Non-pigmented ciliary epithelial cell (primary cell): ENCODE measurements around the gene TCF21.
"Not testable (repeated sequence)": the region's sequence is repeated elsewhere in the genome, so short reads cannot be mapped to it uniquely, and the experiment has no call there.

ENCODE experiments used
- DNase-seq: peaks from one replicate; pipeline ENCODE4 v3.0.0-alpha.2; 2010; ENCODE audit warnings: low read depth

TCF21 gene

DNA sequence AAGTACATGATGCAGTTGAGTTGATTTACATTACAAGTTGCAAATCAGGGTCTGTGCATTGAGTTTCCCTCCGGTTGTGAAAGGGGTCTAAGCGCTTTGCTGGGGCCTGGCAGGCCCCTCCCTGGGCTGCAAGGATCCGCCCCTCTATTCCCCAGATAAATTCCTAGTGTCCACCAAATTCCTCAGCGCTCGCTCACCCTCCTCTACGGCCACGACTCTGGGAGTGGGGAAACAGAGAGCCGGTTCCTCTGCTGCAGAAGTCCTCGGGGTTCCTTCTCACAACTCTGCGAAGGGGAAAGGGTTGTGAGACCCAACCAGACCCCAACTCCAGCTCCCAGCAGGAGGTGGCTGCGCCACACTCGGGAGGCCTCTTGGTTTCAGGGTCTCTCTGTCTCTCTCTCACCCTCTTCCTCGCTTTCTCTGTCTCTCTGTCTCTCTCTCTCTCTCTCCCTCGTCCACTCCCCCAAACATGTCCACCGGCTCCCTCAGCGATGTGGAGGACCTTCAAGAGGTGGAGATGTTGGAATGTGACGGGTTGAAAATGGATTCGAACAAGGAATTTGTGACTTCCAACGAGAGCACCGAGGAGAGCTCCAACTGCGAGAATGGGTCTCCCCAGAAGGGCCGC, at the start of gene TCF21:
Gene TCF21 (plus strand): TSS at position 185 of the 628 bp plus-strand sequence. CDS start 285 bp downstream, at position 470.
- DNase-seq = peak; percentile 35

DNA sequence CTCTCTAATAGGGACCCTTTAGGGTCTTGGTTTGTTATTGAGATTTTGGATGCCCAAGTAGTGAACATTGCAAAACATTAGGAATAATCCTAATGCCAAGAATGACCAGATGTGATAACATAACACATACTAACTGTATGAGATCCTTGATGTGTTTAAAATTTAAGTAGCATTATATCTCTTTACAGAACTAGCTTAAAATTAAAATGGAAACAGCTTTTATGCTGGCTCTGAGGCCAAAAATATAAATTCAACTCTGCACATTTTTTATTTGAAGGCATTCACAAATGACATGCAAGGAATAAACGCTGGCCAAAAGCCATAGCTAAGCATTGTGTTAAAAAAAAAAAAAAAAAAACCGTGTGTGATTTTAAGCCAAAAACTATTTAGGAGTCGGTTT, 47.7 kb upstream of the TCF21 start:
- no peak for DNase-seq

DNA sequence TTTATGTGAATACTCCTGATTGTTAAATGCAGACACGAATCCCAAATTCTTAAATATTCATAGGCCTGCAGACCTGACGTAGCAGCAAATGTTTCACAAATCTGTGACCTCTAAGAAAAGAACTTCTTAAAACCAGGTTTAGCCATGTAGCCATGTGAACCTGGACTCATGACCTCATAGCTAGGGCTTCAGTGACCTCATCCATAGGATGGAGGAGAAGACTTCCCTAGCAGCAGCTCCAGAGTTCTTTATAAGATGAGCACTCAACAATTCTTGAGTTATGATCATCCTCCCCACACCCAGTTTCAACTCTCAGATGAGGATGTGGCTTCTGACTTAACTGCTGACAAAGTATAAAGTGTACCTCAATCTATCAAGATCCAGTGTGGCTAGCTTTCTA, 45.8 kb upstream of the TCF21 start:
- no peak for DNase-seq

DNA sequence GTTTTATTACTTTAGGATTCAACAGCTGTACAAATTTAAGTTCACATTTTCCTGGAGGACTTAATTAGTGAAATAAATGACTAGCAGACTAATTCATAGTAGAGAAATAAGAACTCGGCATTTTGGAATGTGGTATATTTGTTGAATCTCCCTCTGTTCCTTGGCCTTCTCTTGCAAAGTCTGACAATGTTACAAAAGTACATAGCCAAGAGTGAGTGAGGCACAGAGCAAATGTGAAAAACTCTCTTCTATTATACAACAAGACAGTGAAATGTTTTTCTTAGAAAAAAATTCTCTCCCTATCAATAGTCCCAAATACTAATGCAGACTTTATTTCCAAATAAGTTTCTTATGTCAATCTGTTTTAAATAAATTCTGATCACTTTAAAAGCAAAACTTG, 44.2 kb upstream of the TCF21 start:
- no peak for DNase-seq

DNA sequence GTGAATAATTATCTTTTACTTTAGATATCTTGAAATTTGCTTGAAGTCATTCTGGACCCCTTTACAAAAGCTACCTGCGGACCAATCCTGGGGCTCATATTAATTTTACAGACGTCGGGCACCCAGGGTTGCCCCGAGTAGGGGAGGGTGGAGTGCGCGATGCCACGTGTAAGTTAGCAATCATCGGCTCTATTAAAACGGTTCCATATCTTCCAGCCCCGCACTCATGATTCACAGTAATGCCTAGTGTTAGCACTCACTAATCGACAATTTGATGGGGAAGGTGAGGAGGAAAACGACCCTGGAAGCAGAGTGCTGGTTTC, 34.9 kb upstream of the TCF21 start:
- no peak for DNase-seq

DNA sequence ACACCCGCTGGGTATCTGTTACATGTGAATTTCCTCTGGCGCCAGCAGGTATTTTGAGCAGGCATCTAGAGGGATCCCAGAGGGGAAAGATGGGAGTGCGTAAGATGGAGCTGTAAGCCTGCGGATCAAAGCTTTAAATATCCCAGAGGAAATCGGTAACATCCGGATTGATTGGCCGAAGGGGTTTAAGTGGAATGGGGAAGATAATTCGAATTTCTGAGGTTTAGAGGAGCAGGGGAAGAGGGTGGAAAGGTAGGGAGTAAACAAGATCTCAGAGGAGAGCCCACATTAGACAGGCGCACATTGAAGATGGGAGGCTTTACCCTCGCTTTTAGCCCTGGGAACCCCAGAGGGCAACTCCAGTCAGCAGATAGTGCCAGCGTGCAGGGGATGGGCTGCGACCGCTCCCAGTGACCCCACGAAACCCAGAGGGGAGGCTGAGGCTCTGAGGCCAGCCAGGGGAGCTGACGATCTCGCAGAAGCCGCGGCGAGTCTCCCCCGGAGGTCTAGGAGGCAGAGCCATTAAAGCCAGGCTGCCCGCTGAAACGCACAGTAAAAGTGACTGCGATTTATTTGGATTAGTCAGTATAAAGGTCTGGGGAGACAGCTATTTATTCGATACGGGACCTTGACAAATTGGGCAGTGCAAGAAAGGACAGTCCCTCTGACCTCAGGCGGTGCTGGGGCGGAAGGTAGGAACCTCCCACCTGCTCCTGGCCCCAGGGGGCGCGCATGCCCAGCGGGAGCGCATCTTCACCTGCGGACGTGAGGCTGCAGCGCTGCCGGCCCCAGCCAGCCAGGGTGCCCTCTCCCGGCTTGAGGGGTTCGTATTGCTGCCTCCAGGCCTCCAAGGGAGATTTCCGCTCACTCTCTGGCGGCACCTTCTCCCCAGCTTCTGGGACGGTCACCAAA, 34.3 kb upstream of the TCF21 start:
- no peak for DNase-seq

DNA sequence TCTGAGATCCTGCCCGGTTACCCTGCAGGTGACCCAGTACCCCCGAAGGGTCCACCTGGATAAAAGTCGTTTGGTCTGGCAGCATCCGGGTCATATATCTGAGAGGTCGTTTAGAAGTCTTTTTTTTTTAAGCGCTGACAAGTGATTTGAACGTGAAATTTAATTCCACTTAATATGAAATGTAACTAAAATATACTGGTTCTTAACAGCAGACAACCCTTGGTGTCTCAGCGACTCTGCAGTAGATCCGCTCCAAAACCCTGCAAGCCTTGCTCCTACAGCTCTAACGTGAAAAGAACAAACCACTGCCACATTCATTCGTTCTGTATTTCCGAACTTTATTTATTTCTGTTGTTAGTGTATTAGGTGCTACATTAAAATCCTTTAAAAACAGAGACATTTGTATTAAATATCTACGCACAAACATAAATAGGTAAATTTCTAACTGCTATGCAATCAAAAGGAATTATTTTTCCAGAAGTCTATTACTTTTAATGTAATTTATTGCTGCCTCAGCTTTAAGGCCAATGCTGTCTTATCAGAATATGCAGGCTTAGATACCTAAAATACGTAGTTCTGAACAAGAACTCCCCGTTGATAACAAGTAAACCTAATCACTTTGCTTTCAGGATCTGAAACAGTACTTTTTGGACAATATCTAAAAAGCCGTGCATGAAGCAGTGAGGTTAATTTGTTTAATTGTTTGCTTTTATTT, 33.5 kb upstream of the TCF21 start:
- no peak for DNase-seq

DNA sequence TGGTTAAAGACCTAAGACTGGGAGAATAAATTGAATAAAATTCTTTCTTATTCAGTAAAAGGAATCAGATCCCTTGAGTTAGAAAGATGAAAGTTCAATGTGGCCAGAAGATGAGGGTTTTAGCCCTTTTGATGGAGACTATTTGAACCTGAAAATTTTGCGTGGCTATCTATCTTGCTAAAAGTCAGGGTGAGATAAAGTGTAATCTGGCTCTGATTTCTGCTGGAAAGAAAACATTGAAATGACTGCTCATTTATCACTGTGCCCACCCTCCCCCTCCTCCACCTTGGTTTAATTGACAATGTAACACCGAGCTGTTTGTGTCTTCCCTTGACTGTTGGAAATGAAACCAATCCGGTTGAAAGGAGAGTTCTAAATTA, 32.9 kb upstream of the TCF21 start:
- DNase-seq = no peak

DNA sequence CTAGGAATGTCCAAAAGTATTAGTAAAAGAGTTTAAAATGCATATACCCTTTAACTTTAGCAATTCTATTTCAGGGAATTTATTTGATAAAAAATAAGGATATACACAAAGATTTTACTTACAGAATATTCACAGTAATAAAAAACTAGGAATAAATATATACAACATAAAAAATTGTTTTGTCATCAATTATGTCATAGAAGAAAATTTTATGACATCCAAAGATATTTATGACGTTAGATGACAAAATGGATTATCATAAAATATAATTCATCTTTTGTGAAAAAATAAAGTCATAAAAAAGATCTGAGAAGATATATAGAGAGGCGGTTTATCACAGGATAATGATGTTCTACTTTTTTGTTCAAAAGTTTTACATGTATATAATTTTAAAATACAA, 32.0 kb upstream of the TCF21 start:
- no peak for DNase-seq

DNA sequence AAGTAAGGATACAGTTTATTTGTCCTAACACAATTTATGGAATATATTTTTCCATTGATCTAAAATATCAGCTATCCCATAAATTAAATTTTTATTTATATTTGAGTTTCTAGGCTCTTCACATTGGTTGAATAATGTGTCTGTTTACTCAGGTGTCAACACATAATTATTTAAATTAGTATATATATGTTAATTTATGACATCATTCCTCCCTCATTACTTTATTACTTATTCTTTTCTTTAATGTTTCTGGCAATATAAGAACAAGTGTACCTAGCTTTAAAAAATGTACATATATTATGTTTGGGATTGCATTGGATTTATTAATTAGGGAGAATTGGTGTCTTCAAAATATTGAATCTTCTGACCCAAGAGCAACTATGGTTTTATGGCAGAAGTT, 31.2 kb upstream of the TCF21 start:
- no peak for DNase-seq

DNA sequence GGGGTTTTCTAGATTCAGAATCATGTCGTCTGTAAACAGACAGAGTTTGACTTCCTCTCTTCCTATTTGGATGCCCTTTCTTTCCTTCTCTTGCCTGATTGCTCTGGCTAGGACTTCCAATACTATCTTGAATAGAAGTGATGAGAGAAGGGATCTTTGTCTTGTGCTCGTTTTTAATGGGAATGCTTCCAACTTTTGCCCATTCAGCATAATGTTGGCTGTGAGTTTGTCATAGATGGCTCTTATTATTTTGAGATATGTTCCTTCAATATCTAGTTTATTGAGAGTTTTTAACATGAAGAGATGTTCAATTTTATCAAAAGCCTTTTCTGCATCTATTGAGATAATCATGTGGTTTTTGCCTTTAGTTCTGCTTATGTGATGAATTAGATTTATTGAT, 27.6 kb upstream of the TCF21 start:
- DNase-seq = not testable (repeated sequence)

DNA sequence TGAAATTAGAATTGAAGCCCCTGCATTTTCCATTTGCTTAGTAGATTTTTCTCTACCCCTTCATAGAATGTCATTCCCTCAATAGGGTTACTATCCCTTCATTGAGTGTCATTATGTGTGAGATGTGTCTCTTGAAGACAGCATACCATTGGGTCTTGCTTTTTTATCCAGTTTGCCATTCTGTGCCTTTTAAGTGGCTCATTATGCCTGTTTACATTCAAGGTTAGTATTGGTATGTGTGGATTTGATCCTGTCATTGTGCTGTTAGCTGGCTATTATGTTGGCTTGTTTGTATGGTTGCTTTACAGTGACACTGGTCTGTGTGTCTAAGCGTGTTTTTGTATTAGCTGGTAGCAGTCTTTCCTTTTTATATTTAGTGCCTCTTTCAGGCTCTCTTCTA, 25.7 kb upstream of the TCF21 start:
- no peak for DNase-seq

DNA sequence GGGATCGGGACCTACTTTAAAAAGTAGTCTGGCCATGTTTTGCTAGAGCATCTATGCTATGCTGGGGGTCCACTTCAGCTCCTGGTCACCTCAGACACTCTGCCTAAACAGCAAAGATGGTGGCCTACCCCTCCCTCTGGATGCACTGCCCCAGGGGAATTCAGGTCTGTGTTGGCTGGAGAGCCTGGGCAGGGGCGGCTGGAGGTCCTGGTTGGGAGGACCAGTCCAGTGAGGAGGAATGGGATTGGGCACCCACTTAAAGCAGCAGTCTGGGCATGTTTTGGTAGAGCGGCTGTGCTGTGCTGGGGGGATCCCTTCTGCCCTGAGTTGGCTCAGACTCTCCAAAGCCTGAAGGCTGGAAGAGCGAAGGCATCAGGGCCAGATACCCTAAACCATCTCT, 23.2 kb upstream of the TCF21 start:
- no peak for DNase-seq

DNA sequence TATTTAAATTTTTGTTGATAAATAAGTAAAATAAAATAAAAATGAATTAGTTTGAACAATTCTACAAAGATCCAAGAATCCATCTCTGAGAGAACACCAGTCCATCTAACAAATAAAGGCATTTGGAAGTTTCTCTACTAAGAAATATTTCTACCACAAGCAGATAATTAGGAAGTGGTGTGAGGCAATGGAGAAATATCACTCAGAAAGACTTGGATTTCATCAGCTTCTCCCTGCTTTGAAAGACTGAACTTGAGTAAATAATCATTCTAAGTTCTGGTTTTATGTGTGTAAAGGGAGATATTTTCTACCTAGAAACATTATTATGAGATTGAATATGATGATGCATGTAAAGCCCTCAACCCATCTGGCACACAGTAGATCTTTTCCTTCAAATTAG, 17.8 kb upstream of the TCF21 start:
- no peak for DNase-seq

DNA sequence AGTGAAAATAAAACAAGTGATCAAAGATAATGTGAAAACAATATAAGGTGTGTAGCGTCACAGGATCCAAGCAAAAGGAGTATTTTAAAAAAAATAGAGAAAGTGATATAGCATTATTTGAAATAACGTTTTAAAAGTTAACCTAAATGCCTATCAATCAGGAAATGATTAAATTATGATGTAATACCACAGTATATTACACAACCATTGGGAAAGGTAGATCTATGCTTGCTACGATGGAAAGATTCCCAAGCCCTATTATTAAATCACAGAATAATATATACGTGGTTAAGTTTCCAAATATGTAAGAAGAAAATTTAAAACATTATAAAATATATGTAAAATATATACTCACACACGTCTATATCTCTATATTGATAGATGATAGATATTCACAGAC, 15.4 kb upstream of the TCF21 start:
- DNase-seq = no peak

DNA sequence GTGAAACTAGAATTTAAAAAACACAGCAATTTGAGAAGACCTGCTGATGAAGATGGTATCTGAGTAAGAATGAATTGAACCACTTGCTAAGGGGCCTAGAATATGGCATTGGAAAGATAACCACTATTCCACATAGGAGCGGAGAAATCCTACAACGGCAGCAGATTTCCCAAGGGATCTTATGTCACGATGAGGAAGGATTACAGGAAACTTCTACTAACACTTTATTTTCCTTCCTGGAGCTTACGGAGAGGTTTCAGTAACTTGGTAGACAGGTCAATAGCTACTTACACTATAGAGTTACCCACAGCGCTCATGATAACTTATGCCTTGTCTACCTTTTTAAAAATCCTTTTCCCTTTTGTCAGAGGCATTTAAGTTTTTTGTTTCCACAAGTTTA, 11.8 kb upstream of the TCF21 start:
- no peak for DNase-seq

DNA sequence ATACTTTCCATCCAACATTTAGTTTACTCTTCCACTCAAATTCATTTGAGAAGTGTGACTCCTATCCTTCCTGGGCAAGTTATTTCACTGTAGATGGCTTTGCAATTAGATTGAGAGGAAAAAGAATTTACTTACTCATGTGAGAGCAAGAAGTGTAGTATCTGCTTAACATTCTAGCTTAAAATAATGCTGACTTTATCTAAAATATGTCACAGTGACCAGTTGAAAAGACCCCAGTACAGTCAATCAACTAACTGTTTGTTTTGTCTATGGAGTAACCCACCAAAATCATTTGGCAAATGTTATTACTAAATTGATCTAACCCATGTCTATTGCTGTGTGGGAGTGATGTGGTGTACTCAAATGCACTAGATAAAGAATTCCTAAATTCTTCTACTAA, 8.9 kb upstream of the TCF21 start:
- DNase-seq = no peak

DNA sequence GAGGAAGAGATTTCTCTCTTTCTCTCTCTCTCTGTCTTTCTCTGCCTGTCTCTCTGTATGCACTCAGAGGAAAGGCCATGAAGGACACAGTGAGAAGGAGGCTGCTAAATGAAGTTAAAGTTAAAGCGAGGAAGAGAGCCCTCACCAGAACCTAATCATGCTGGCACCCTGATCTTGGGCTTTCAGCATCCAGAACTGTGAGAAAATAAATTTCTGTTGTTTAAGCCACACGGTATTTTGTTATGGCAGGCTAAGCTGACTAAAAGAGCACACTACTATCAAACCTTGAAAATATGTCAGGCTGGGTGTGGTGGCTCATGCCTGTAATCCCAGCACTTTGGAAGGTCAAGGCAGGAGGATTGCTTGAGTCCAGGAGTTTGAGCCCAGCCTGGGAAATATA, 8.0 kb upstream of the TCF21 start:
- DNase-seq = no peak

DNA sequence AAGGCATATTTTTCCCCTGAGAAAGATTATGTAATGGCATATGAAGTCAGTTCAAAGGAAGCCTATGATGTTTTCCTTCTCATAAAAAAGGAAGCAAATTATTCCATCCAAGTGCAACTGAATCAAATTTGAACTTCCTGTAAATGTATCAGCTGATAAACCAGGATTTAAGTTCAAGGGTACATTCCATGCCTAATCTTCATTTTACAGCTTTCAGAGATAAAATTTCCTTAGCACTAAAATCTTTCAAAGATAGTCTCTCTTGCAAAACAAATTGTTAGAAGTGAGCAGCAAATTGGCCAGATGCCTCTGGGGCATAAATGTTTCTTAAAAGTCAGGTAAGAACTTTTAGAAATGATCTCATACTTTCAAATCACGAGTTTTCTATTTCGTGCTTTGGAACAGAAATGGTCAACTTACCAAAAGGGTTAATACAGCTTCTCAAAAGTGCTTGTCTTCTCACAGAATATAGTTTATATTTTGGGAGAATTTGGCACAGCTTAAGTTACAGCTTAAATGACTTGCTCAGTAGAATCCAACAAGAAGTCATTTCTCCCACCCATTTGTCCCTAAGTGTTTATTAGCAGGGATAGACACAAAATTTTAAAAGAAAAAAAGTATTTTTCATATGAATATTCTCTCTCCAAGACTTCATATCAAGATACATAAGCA, 2.7 kb upstream of the TCF21 start:
- DNase-seq = no peak

DNA sequence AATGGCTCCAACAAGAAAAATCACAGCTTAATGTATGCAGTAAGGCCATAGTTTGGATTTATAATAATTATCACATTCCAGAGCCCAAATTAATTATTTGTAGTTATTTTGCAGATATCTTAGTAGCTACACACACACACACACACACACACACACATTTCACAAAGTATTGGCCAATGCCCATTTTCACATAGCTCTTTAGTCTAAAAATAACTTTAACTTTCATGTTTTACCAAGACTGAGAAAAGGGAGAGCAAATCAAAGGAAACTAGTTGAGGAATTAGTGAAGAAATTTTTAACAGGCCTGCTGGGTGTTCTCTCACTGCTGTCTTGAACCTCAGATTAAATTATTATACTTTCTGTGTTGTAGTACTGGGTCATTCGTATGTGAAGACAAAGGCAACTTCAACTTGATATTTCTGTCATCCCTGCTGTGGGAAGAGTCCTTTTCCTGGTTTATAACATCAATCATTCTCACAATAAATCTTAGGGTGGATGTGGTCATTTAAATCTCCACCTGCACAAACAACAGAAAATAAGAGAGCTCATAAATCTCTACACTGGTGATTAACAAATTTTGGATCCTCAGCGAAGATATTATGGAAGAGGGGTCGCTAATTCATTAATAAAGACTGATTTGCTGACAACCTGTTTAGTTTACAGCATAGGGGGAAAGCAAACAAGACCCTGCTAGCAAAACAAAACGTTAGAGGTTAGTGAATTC, 1.6 kb upstream of the TCF21 start:
- DNase-seq = no peak

DNA sequence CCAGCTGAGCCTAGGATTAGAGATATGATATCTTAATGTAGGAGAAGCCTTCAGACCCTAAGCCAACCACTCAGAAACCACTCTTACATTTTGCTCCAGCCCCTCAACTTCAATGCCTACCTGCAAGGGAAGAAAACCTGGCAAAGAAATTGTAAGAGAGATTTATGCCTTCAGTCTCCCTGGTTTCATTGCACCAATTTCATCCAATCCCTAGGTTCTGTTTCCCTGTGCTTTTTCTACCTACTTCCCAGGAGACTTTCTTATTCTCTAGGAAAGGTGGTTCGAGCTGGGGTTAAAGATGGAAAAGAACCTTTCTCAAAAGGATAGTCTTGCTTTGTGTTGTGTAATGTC, 1.1 kb upstream of the TCF21 start:
- no peak for DNase-seq
